Adipose tissue (tissue), 3 donors: ENCODE data around the gene LPIN1. TPM values are rescaled to one million over a fixed set of nuclear protein-coding genes. Genes with fewer than 3 reads are reported as not detected.
"Not testable (repeated sequence)": the region's sequence is repeated elsewhere in the genome, so short reads cannot be mapped to it uniquely, and the experiment has no call there.

ENCODE experiments used
- H3K27ac ChIP-seq: one replicate; pipeline ENCODE4 v1.5.1; 2013; ENCODE audit warnings: low read depth, low read length
- WGBS, 3 donors: extraction: QIAGEN DNeasy Blood & Tissue Kit; methylation state at CpG; one replicate each; pipeline ENCODE4 v1.1.7; 2013; 5-methylcytosine and 5-hydroxymethylcytosine counted together
- polyA plus RNA-seq, 3 donors: library from polyadenylated mRNA; stranded (reverse); fragments of 200-250 nt; gene quantifications; one replicate each; pipeline ENCODE4 v1.2.3, GENCODE V29; 2013
- donor health status: healthy with polysubstance abuse.
- donor health status: Bipolar disorder and iron deficiency.
- donor health status: healthy.

Gene LPIN1
- polyA plus RNA-seq, 3 donors = 16.7 to 50.6 (median 38.1) TPM

GRCh38 chr2:11753452-11753885 lies 7.0 kb downstream of the LPIN1 start:
- H3K27ac ChIP-seq = no peak overlapping the region
- WGBS, 3 donors = 13 to 37% (median 23%) methylated on average over 5 of the region's 5 CpGs

GRCh38 chr2:11753886-11754699 lies 7.7 kb downstream of the LPIN1 start:
- 25 to 39% (median 28%) methylated on average over 15 of the region's 15 CpGs for WGBS, 3 donors
- no peak overlapping the region for H3K27ac ChIP-seq

GRCh38 chr2:11754700-11755015 lies 8.2 kb downstream of the LPIN1 start:
- H3K27ac ChIP-seq = no peak overlapping the region
- WGBS, 3 donors = 54 to 78% (median 74%) methylated on average over 2 of the region's 2 CpGs

GRCh38 chr2:11757101-11757500 lies 10.7 kb downstream of the LPIN1 start:
- H3K27ac ChIP-seq = no peak overlapping the region
- WGBS, 3 donors = 69 to 70% (median 69%) methylated on average over 4 of the region's 4 CpGs

- 95 to 99% (median 97%) methylated on average over 4 of the region's 4 CpGs for WGBS, 3 donors
- no peak overlapping the region for H3K27ac ChIP-seq
These were observed 11.8 kb downstream of the LPIN1 start for GRCh38 chr2:11758187-11758586.

GRCh38 chr2:11758647-11759046 lies 12.2 kb downstream of the LPIN1 start:
- 52 to 69% (median 53%) methylated on average over 4 of the region's 4 CpGs for WGBS, 3 donors

GRCh38 chr2:11759182-11759975 lies 12.9 kb downstream of the LPIN1 start:
- H3K27ac ChIP-seq = not testable (repeated sequence)
- WGBS, 3 donors = 84 to 92% (median 87%) methylated on average over 12 to 27 of the region's 32 CpGs

More at GRCh38 chr2:11758647-11759046, 12.2 kb downstream of the LPIN1 start:
- no peak overlapping the region for H3K27ac ChIP-seq

- no peak overlapping the region for H3K27ac ChIP-seq
- 52 to 69% (median 67%) methylated on average over 2 of the region's 2 CpGs for WGBS, 3 donors
These were observed 14.8 kb downstream of the LPIN1 start for GRCh38 chr2:11761259-11761658.

- 93 to 95% (median 95%) methylated on average over 14 of the region's 14 CpGs for WGBS, 3 donors
These were observed 15.6 kb downstream of the LPIN1 start for GRCh38 chr2:11762031-11762430.

GRCh38 chr2:11762799-11763461 lies 16.5 kb downstream of the LPIN1 start:
- H3K27ac ChIP-seq = no peak overlapping the region
- 75 to 89% (median 82%) methylated on average over 20 of the region's 20 CpGs for WGBS, 3 donors

More at GRCh38 chr2:11762031-11762430, 15.6 kb downstream of the LPIN1 start:
- no peak overlapping the region for H3K27ac ChIP-seq

GRCh38 chr2:11764359-11764758 lies 17.9 kb downstream of the LPIN1 start:
- WGBS, 3 donors = 27 to 81% (median 79%) methylated on average over 4 of the region's 4 CpGs
- no peak overlapping the region for H3K27ac ChIP-seq

GRCh38 chr2:11764920-11765319 lies 18.5 kb downstream of the LPIN1 start:
- 98 to 99% (median 98%) methylated on average over 10 of the region's 10 CpGs for WGBS, 3 donors
- no peak overlapping the region for H3K27ac ChIP-seq

GRCh38 chr2:11765501-11765900 lies 19.1 kb downstream of the LPIN1 start:
- WGBS, 3 donors = 90 to 97% (median 93%) methylated on average over 13 of the region's 13 CpGs
- no peak overlapping the region for H3K27ac ChIP-seq

- WGBS, 3 donors = 91 to 97% (median 92%) methylated on average over 5 of the region's 5 CpGs
- no peak overlapping the region for H3K27ac ChIP-seq
These were observed 19.6 kb downstream of the LPIN1 start for GRCh38 chr2:11766016-11766415.

- 56 to 89% (median 75%) methylated on average over 7 of the region's 7 CpGs for WGBS, 3 donors
These were observed 21.3 kb downstream of the LPIN1 start for GRCh38 chr2:11767779-11768178.

GRCh38 chr2:11768946-11769345 lies 22.5 kb downstream of the LPIN1 start:
- H3K27ac ChIP-seq = no peak overlapping the region
- 70 to 86% (median 73%) methylated on average over 3 of the region's 3 CpGs for WGBS, 3 donors

More at GRCh38 chr2:11767779-11768178, 21.3 kb downstream of the LPIN1 start:
- no peak overlapping the region for H3K27ac ChIP-seq

GRCh38 chr2:11769516-11769915 lies 23.1 kb downstream of the LPIN1 start:
- no peak overlapping the region for H3K27ac ChIP-seq
- 41 to 72% (median 44%) methylated on average over 3 of the region's 3 CpGs for WGBS, 3 donors

- H3K27ac ChIP-seq = no peak overlapping the region
- 79 to 88% (median 83%) methylated on average over 6 of the region's 6 CpGs for WGBS, 3 donors
These were observed 24.2 kb downstream of the LPIN1 start for GRCh38 chr2:11770531-11771188.
